ENCODE measurements around the gene ARID1A. TPM values are rescaled to one million over a fixed set of nuclear protein-coding genes. Genes with fewer than 3 reads are reported as not detected.

Gene ARID1A
- total RNA-seq, 1 donor from 2014 or later, result 155 TPM

DNA sequence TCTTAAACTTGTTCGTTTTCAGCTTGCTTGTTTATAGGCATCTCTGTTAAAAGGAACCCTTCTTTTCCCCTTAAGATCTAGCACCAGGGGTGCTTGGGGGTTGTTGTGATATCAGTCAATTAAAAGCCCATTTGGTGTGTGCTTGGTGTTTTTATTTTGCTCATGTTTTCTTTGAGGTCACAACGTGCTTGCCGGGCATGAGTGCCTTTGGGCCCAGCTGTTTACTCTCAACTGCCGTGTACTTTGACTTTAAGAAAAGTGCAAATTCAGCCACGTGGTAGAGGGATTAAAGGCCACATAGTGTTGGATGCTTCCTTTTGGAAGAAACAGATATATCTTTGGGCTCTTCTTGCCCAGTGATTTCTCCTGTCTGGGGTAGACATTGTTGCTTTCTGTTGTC lies 10.5 kb downstream of the ARID1A start:
- Mint-ChIP-seq H3K27me3 (ENCODE audit: low read depth) (no peaks in the 10 kb centered on the region), H3K4me1 (peaks cover 32% of the 10 kb centered on the region), H3K4me3 (peak overlapping the region; percentile 8), H3K9me3 (no peaks in the 10 kb centered on the region), H3K27ac (ENCODE audit: unreplicated experiment) (no peak overlapping the region), H3K36me3 (ENCODE audit: low read depth) (peaks cover 9% of the 10 kb centered on the region)
- DNase-seq (ENCODE audit: low read depth, low spot score), result no peak
- no peak for TF ChIP-seq CTCF (conservative IDR thresholded peaks at IDR 0.05)

- no peaks in the 10 kb centered on the region for H3K9me3 Mint-ChIP-seq
- DNase-seq (ENCODE audit: low read depth, low spot score), result no peak
- peaks cover 51% of the 10 kb centered on the region for H3K4me1 Mint-ChIP-seq
- H3K27me3 Mint-ChIP-seq (ENCODE audit: low read depth), result no peaks in the 10 kb centered on the region
- TF ChIP-seq CTCF (conservative IDR thresholded peaks at IDR 0.05), result no peak
- H3K27ac Mint-ChIP-seq (ENCODE audit: unreplicated experiment), result no peak overlapping the region
- peaks cover 15% of the 10 kb centered on the region for H3K36me3 Mint-ChIP-seq (ENCODE audit: low read depth)
- no peak overlapping the region for H3K4me3 Mint-ChIP-seq
These were observed 15.0 kb downstream of the ARID1A start for GRCh38 chr1:26710811-26711210.

GRCh38 chr1:26711777-26712176 lies 16.0 kb downstream of the ARID1A start:
- TF ChIP-seq CTCF (conservative IDR thresholded peaks at IDR 0.05), result no peak
- no peak for DNase-seq (ENCODE audit: low read depth, low spot score)
- Mint-ChIP-seq H3K27me3 (ENCODE audit: low read depth) (no peaks in the 10 kb centered on the region), H3K4me1 (peaks cover 48% of the 10 kb centered on the region), H3K36me3 (ENCODE audit: low read depth) (peaks cover 15% of the 10 kb centered on the region), H3K27ac (ENCODE audit: unreplicated experiment) (no peak overlapping the region), H3K9me3 (no peaks in the 10 kb centered on the region), H3K4me3 (no peak overlapping the region)

GRCh38 chr1:26717017-26717491 lies 21.2 kb downstream of the ARID1A start:
- no peaks in the 10 kb centered on the region for H3K9me3 Mint-ChIP-seq
- peaks cover 10% of the 10 kb centered on the region for H3K36me3 Mint-ChIP-seq (ENCODE audit: low read depth)
- no peak for DNase-seq (ENCODE audit: low read depth, low spot score)
- H3K27ac Mint-ChIP-seq (ENCODE audit: unreplicated experiment), result no peak overlapping the region
- H3K4me1 Mint-ChIP-seq, result peaks cover 65% of the 10 kb centered on the region
- peak overlapping the region; percentile 13 for H3K4me3 Mint-ChIP-seq
- H3K27me3 Mint-ChIP-seq (ENCODE audit: low read depth), result no peaks in the 10 kb centered on the region
- TF ChIP-seq CTCF (conservative IDR thresholded peaks at IDR 0.05), result no peak

GRCh38 chr1:26719205-26719604 lies 23.4 kb downstream of the ARID1A start:
- Mint-ChIP-seq H3K4me1 (peaks cover 76% of the 10 kb centered on the region), H3K4me3 (no peak overlapping the region), H3K27ac (ENCODE audit: unreplicated experiment) (no peak overlapping the region), H3K36me3 (ENCODE audit: low read depth) (peaks cover 7% of the 10 kb centered on the region), H3K9me3 (no peaks in the 10 kb centered on the region), H3K27me3 (ENCODE audit: low read depth) (no peaks in the 10 kb centered on the region)
- DNase-seq (ENCODE audit: low read depth, low spot score), result no peak
- no peak for TF ChIP-seq CTCF (conservative IDR thresholded peaks at IDR 0.05)

Measured in neural crest cell (in vitro differentiated cells).